Right hindlimb (tissue), 1 donor: ENCODE data around the gene OSBPL9.
"Not testable (repeated sequence)": the region's sequence is repeated elsewhere in the genome, so short reads cannot be mapped to it uniquely, and the experiment has no call there.

ENCODE experiments used
- DNase-seq: peaks from one replicate; pipeline ENCODE4 v3.0.0-alpha.2; 2018

The OSBPL9 gene

GRCh38 chr1:51671527-51672325 is 54.8 kb downstream of the OSBPL9 start:
- DNase-seq = no peak

GRCh38 chr1:51673279-51673678 is 56.4 kb downstream of the OSBPL9 start:
- no peak for DNase-seq

- no peak for DNase-seq
These were observed 58.4 kb downstream of the OSBPL9 start for GRCh38 chr1:51675177-51675780.

GRCh38 chr1:51679435-51679834 is 62.5 kb downstream of the OSBPL9 start:
- no peak for DNase-seq

- no peak for DNase-seq
These were observed 67.9 kb downstream of the OSBPL9 start for GRCh38 chr1:51684776-51685175.

GRCh38 chr1:51686450-51686849 is 69.6 kb downstream of the OSBPL9 start:
- DNase-seq = no peak

- DNase-seq = no peak
These were observed 72.2 kb downstream of the OSBPL9 start for GRCh38 chr1:51689075-51689440.

GRCh38 chr1:51689643-51690042 is 72.8 kb downstream of the OSBPL9 start:
- DNase-seq = no peak

GRCh38 chr1:51690285-51690961 is 73.5 kb downstream of the OSBPL9 start:
- DNase-seq = no peak

- DNase-seq = no peak
These were observed 75.0 kb downstream of the OSBPL9 start for GRCh38 chr1:51691920-51692319.

- no peak for DNase-seq
These were observed 76.7 kb downstream of the OSBPL9 start for GRCh38 chr1:51693419-51694155.

- no peak for DNase-seq
These were observed 80.3 kb downstream of the OSBPL9 start for GRCh38 chr1:51697166-51697565.

- no peak for DNase-seq
These were observed 82.5 kb downstream of the OSBPL9 start for GRCh38 chr1:51699391-51699790.

GRCh38 chr1:51701782-51702181 is 84.9 kb downstream of the OSBPL9 start:
- not testable (repeated sequence) for DNase-seq

- not testable (repeated sequence) for DNase-seq
These were observed 85.3 kb downstream of the OSBPL9 start for GRCh38 chr1:51702220-51702619.

- no peak for DNase-seq
These were observed 88.1 kb downstream of the OSBPL9 start for GRCh38 chr1:51705035-51705434.

- no peak for DNase-seq
These were observed 92.2 kb downstream of the OSBPL9 start for GRCh38 chr1:51708911-51709760.

- DNase-seq = no peak
These were observed 93.1 kb downstream of the OSBPL9 start for GRCh38 chr1:51709951-51710350.

GRCh38 chr1:51712590-51712989 is 95.7 kb downstream of the OSBPL9 start:
- DNase-seq = no peak

- no peak for DNase-seq
These were observed 97.6 kb downstream of the OSBPL9 start for GRCh38 chr1:51714374-51715019.

- no peak for DNase-seq
These were observed 98.5 kb downstream of the OSBPL9 start for GRCh38 chr1:51715369-51715768.

GRCh38 chr1:51716746-51717145 is 99.9 kb downstream of the OSBPL9 start:
- DNase-seq = no peak
